SK-N-SH (cell line): ENCODE measurements around the gene EME2. TPM values are rescaled to one million over a fixed set of nuclear protein-coding genes. Genes with fewer than 3 reads are reported as not detected.

Experiments used
- CTCF ChIA-PET: fragments of 300-600, 350-600 bp; formaldehyde crosslinking; extraction: SDS; loops from one replicate; lab custom pipeline; 2021; lab: Yijun Ruan, JAX
- POLR2A ChIA-PET: fragments of 350-600 bp; sonication (Branson Sonifier 250); formaldehyde crosslinking; extraction: SDS; loops from one replicate; lab custom pipeline; 2020; ENCODE audit warnings: antibody characterized with exemption, inconsistent platforms; lab: Yijun Ruan, JAX
- DNase-seq: peaks from one replicate; pipeline ENCODE4 v3.0.0; 2012
- H2AFZ ChIP-seq: fragments of 200-600 bp; sonication (generic); 2 replicates; pipeline ENCODE4 v1.8.1; 2016; ENCODE audit warnings: antibody characterized with exemption, mild to moderate bottlenecking, low read depth
- H3F3A ChIP-seq: fragments of 200-600 bp; sonication (generic); replicated peaks from 2 replicates; pipeline ENCODE3; 2016; ENCODE audit warnings: antibody characterized with exemption, mild to moderate bottlenecking; ENCODE audit not compliant: insufficient read depth
- H3K27ac ChIP-seq, 2 experiments: fragments of 200-500 bp in 1 of 2; fragments of 200-600 bp in 1 of 2; sonication (Bioruptor generic) in 1 of 2; sonication (generic), shearing (Covaris generic) in 1 of 2; 2 replicates each; pipeline versions ENCODE4 v1.5.1 to v1.6.1; 2014 to 2016; ENCODE audit warnings: low read depth in 2 of 2, inconsistent platforms in 1 of 2, low read length in 1 of 2, mild to moderate bottlenecking in 1 of 2, mixed read lengths in 1 of 2
- H3K27me3 ChIP-seq: fragments of 200-600 bp; sonication (generic), shearing (Covaris generic); 2 replicates; pipeline ENCODE4 v1.6.1; 2016; ENCODE audit warnings: mixed run types; ENCODE audit not compliant: insufficient read depth
- H3K36me3 ChIP-seq, 2 experiments: fragments of 200-500 bp in 1 of 2; fragments of 200-600 bp in 1 of 2; sonication (Bioruptor generic) in 1 of 2; sonication (generic) in 1 of 2; replicated peaks in 1 of 2; 2 replicates each; pipeline versions ENCODE3 to v1.5.1; 2014 to 2016; ENCODE audit warnings: low read length in 1 of 2, mild to moderate bottlenecking in 1 of 2; ENCODE audit not compliant: insufficient read depth in 2 of 2, control insufficient read depth in 1 of 2
- H3K4me1 ChIP-seq, 2 experiments: fragments of 200-500 bp in 1 of 2; fragments of 200-600 bp in 1 of 2; sonication (Bioruptor generic) in 1 of 2; sonication (generic), shearing (Covaris generic) in 1 of 2; 2 replicates each; pipeline versions ENCODE4 v1.5.1 to v1.6.1; 2014 to 2016; ENCODE audit warnings: low read depth in 1 of 2, low read length in 1 of 2, mixed run types in 1 of 2; ENCODE audit not compliant: insufficient read depth in 2 of 2, control insufficient read depth in 1 of 2
- H3K4me2 ChIP-seq: fragments of 200-600 bp; sonication (generic), shearing (Covaris generic); 2 replicates; pipeline ENCODE4 v1.6.1; 2017; ENCODE audit warnings: mixed run types
- H3K4me3 ChIP-seq, 2 experiments: fragments of 200-500 bp in 1 of 2; fragments of 200-600 bp in 1 of 2; sonication (Bioruptor generic) in 1 of 2; sonication (generic), shearing (Covaris generic) in 1 of 2; 2 replicates each; pipeline versions ENCODE4 v1.5.1 to v1.8.1; 2014 to 2016; ENCODE audit warnings: low read depth in 2 of 2, inconsistent platforms in 1 of 2, low read length in 1 of 2, mild to moderate bottlenecking in 1 of 2, mixed read lengths in 1 of 2, moderate library complexity in 1 of 2
- H3K79me2 ChIP-seq: fragments of 200-600 bp; sonication (generic); 2 replicates; pipeline ENCODE4 v1.8.1; 2017; ENCODE audit warnings: mild to moderate bottlenecking; ENCODE audit not compliant: insufficient read depth
- H3K9ac ChIP-seq: fragments of 200-600 bp; sonication (generic); 2 replicates; pipeline ENCODE4 v1.6.1; 2017; ENCODE audit warnings: mixed run types
- H3K9me2 ChIP-seq: fragments of 200-600 bp; sonication (generic); 2 replicates; pipeline ENCODE4 v1.6.1; 2017; ENCODE audit warnings: mixed run types
- H3K9me3 ChIP-seq: fragments of 200-600 bp; sonication (generic); 2 replicates; pipeline ENCODE4 v1.6.1; 2017; ENCODE audit warnings: mixed run types, mild to moderate bottlenecking, moderate library complexity
- H4K20me1 ChIP-seq: fragments of 200-600 bp; sonication (generic); 2 replicates; pipeline ENCODE4 v1.6.1; 2017; ENCODE audit warnings: mild to moderate bottlenecking, mixed run types; ENCODE audit not compliant: insufficient read depth
- EP300 ChIP-seq, 2 experiments: IDR thresholded peaks; 2 replicates each; pipeline versions ENCODE4 v1.4.0 to v1.6.1; 2012; ENCODE audit warnings: borderline replicate concordance in 1 of 2, low read depth in 1 of 2, low read length in 1 of 2
- JUND ChIP-seq: IDR thresholded peaks from 2 replicates; pipeline ENCODE4 v1.4.0; 2012
- MAX ChIP-seq: IDR thresholded peaks from 2 replicates; pipeline ENCODE4 v1.4.0; 2012; ENCODE audit warnings: low read depth
- PBX3 ChIP-seq: IDR thresholded peaks from 2 replicates; pipeline ENCODE4; 2012
- TAF1 ChIP-seq: IDR thresholded peaks from 2 replicates; pipeline ENCODE4 v1.6.1; 2012; ENCODE audit warnings: low read depth, mild to moderate bottlenecking, low read length, moderate library complexity, borderline replicate concordance
- TEAD4 ChIP-seq: IDR thresholded peaks from 2 replicates; pipeline ENCODE4 v1.4.0; 2012; ENCODE audit warnings: mild to moderate bottlenecking, borderline replicate concordance; ENCODE audit not compliant: insufficient read depth
- YY1 ChIP-seq: IDR thresholded peaks from 2 replicates; pipeline ENCODE4 v1.4.0; 2012; ENCODE audit warnings: low read depth, mild to moderate bottlenecking
- WGBS: methylation state at CpG from one replicate; pipeline ENCODE4 v1.1.6; 2017; ENCODE audit warnings: low lambda C conversion rate; 5-methylcytosine and 5-hydroxymethylcytosine counted together
- polyA plus RNA-seq, 3 experiments: library from polyadenylated mRNA; depleted of rRNA; stranded (reverse); fragments of >200 nt; gene quantifications; 2 replicates each; pipeline ENCODE4 v1.2.3, GENCODE V29; 2012

Gene EME2
- polyA plus RNA-seq, 1 of the 3 experiments (the other 2 are of a cell fraction) = 10.1 TPM

DNA sequence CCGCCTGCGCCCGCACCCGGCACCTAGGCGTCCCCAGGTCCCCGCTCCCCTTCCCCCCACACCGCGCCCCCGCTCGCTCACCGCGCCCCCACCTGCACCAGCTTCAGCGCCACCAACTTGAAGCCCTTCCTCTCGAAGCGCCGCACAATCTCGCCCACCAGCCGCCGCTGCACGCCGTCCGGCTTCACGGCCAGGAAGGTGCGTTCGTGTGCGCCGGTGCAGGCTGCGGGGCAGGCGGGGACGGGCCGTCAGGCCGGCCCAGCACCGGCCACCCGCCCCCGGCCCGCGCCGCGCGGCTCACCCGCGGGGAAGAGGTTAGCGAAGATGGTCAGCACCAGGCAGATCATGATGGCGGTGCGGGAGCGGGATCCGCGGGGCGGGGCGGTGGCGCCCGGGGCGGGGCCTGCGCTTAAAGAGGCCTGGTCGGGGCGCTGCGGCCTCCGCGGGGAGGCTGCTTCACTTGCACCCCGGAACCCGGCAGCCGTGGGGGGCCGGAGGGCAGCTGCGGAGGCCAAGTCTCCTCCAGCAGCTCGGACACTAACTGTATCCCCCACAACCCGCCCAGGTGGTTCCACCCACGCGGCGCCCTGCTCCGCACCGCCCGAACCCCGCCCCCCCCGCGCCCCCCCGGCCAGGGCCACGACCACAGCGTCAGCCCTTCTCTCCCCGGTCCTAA is 1.3 kb upstream of the EME2 start, which contains the start of gene NME3:
Gene NME3, minus strand, starts transcription at position 356 of the 676 bp plus-strand sequence. Its CDS starts 9 bp downstream, at position 347.
- peak; percentile 92 for DNase-seq
- Histone ChIP-seq H3K4me1 (peaks cover 0 to 32% of the 10 kb centered on the region in 2 experiments; a peak in 2 of 4 replicates), H3F3A (peaks cover 11% of the 10 kb centered on the region), H4K20me1 (0 out of 2 replicates have a peak, but pooled peaks cover 11% of the 10 kb centered on the region), H3K9ac (peak within 1 kb of the TSS; percentile 93), H3K9me3 (no peaks in the 10 kb centered on the region), H2AFZ (no peak within 1 kb of the TSS), H3K4me2 (peak within 1 kb of the TSS; percentile 95), H3K79me2 (peaks cover 31% of the 10 kb centered on the region), H3K4me3 (peak within 1 kb of the TSS; percentile 90 to 91), H3K36me3 (peaks cover 6 to 39% of the 10 kb centered on the region in 2 experiments), H3K9me2 (no peaks in the 10 kb centered on the region), H3K27ac (peak within 1 kb of the TSS; percentile 78 to 92; a peak in 3 of 4 replicates), H3K27me3 (no peaks in the 10 kb centered on the region)
- POLR2A ChIA-PET = interaction anchor here (0.9 to 3.8 kb wide), 2 partner anchors 11 to 32 kb away, joined by 4 to 24 read pairs; partner anchors contain the start of genes NUBP2 and SPSB3
- WGBS = 4% methylated on average over 43 of the region's 79 CpGs
- no peak for TF ChIP-seq EP300 (IDR thresholded peaks at IDR 0.05; ENCODE audit: borderline replicate concordance in 1 of 2, low read depth in 1 of 2, low read length in 1 of 2)
- TF ChIP-seq YY1 = peak; percentile 61; the same call in 1 of the 2 replicates
- TF ChIP-seq PBX3 = peak; percentile 15; the same call in 1 of the 2 replicates
- CTCF ChIA-PET = interaction anchor here (0.6 to 4.4 kb wide), 3 partner anchors 12 to 887 kb away, joined by 3 to 40 read pairs (median 13); partner anchors contain the start of genes MAPK8IP3, NUBP2 and SPSB3

GRCh38 chr16:1771864-1772361 is 697 bp upstream of the EME2 start:
- no peak overlapping the region for H2AFZ ChIP-seq
- CTCF ChIA-PET = interaction anchor here (0.6 to 4.4 kb wide), 4 partner anchors 9 to 887 kb away, joined by 3 to 40 read pairs (median 8); partner anchors contain the start of genes MAPK8IP3, NUBP2 and SPSB3

More at GRCh38 chr16:1771864-1772361, 697 bp upstream of the EME2 start:
- peaks cover 6 to 41% of the 10 kb centered on the region in 2 experiments for H3K36me3 ChIP-seq
- H3F3A ChIP-seq = peaks cover 11% of the 10 kb centered on the region
- H3K9ac ChIP-seq = peak overlapping the region; percentile 93; the same call in 1 of the 2 replicates
- POLR2A ChIA-PET = interaction anchor here (1.2 to 3.8 kb wide), 3 partner anchors 10 to 200 kb away, joined by 5 to 24 read pairs (median 5); partner anchors contain the start of genes JPT2, NUBP2, SPSB3 and TBL3
- peaks cover 31% of the 10 kb centered on the region for H3K79me2 ChIP-seq
- 0 out of 2 replicates have a peak, but pooled peaks cover 11% of the 10 kb centered on the region for H4K20me1 ChIP-seq
- H3K9me3 ChIP-seq = no peaks in the 10 kb centered on the region
- peak overlapping the region; percentile 90 to 91 for H3K4me3 ChIP-seq
- TF ChIP-seq TAF1 (no peak), TEAD4 (no peak), JUND (no peak), MAX (0 out of 2 replicates have a peak, but pooled peaks have one; percentile 3)
- H3K9me2 ChIP-seq = no peaks in the 10 kb centered on the region
- H3K4me2 ChIP-seq = peak overlapping the region; percentile 95
- WGBS = 17% methylated on average over 20 of the region's 22 CpGs
- peak overlapping the region; percentile 78 to 92; a peak in 3 of 4 replicates for H3K27ac ChIP-seq
- no peaks in the 10 kb centered on the region for H3K27me3 ChIP-seq
- no peak for DNase-seq
- H3K4me1 ChIP-seq = peaks cover 0 to 32% of the 10 kb centered on the region in 2 experiments; a peak in 2 of 4 replicates
